Subcutaneous adipose tissue (tissue), 4 donors: ENCODE measurements around the gene ITCH. TPM values are rescaled to one million over a fixed set of nuclear protein-coding genes. Genes with fewer than 3 reads are reported as not detected.

Source experiments
- CTCF ChIP-seq: fragments of 450-650 bp; IDR thresholded peaks from one replicate; pipeline ENCODE4 v1.5.1; 2016; ENCODE audit warnings: low read depth, mild to moderate bottlenecking, control low read depth, antibody characterized with exemption, moderate library complexity
- total RNA-seq, 4 donors: library from RNA; depleted of rRNA; stranded (reverse); fragments of >200 nt; gene quantifications; one replicate each; pipeline ENCODE4 v1.1.0, GENCODE V29; 2016

The ITCH gene
- total RNA-seq, 4 donors from 2014 or later, result 59.0 to 178 (median 74.2) TPM

DNA sequence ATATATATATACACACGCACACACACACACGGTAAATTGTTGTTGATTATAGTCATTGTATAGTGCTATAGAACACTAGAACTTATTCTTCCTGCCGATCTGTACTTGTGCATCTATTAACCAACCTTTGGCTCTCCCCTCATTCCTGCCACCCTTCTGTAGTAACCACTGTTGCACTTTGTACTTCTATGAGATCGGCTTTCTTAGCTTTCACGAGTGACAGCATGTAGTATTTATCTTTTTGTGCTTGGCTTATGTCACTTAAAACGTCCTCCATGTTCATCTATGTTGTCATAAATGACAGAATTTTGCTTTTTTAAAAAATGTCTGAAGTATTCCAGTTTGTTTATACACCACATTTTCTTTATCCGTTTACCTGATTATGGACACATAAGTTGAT, 132.2 kb downstream of the ITCH start:
- no peak for TF ChIP-seq CTCF

GRCh38 chr20:34495916-34496315, 132.8 kb downstream of the ITCH start:
- no peak for TF ChIP-seq CTCF

DNA sequence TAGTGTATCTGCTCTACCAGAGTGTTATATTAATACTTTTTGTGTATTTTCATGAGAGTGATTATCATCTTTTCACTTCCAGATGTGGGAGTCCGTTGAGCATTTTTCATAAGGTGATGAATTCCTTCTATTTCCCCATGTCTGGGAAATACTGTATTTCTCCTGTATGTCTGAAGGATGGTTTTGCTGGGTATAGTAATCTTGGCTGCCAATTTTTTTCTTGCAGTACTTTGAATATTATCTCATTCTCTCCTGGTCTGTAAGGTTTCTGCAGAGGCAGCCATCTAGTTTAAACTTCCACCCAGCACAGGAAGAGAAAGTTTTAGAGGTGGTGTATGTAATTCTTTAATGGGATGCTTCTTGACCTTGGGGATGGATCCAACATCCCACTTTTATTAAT, 137.8 kb downstream of the ITCH start:
- TF ChIP-seq CTCF, result no peak

DNA sequence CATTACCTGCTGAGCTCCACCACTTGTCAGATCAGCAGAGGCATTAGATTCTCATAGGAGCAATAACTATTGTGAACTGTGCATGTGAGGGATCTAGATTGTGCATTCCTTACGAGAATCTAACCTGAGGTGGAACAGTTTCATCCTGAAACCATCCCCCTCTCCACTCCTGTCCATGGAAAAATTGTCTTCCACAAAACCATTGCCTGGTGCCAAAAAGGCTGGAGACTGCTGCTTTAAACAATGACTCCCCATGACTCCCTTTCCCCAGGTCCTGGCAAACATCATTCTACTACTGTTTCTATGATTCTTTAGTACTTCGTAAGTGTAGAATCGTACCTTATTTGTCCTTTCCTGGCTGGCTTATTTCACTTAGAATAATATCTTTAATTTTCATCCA, 143.4 kb downstream of the ITCH start:
- no peak for TF ChIP-seq CTCF

DNA sequence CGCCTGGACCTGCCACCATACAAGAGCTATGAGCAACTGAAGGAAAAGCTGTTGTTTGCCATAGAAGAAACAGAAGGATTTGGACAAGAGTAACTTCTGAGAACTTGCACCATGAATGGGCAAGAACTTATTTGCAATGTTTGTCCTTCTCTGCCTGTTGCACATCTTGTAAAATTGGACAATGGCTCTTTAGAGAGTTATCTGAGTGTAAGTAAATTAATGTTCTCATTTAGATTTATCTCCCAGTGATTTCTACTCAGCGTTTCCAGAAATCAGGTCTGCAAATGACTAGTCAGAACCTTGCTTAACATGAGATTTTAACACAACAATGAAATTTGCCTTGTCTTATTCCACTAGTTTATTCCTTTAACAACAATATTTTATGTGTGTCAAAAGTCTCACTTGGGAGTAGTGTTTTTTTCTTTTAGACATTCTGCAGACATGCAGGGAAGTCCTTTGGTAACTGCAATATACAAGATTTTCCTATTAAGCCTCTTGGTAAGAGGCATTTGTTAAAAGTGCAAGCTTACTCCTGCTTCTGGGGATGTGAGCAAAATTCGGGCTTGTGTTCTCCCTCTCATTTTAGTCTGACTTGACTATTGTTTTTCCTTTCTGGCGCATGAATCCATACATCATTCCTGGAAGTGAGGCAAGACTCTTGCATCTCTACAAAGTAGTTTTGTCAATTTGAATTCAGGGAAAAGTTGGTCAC, 144.8 kb downstream of the ITCH start:
- no peak for TF ChIP-seq CTCF

GRCh38 chr20:34510575-34510974, 147.5 kb downstream of the ITCH start:
- TF ChIP-seq CTCF, result no peak

DNA sequence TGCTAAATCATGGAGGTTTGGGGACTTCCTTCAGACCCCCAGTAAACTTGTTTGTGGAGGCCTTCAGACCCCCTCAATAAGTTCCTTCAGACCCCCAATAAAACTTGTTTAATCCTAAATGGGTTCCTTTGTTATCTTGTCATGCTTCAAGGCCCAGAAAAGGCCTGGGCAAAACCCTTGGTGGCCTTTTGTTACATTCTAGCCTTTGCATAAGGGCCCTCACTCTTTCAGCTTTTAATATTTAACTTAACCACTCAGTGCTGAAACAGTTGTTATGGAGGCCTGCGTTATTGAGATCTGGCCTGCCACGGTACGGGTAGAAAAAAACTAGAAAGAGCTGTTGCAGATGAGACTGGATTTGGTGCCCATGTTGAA, 148.8 kb downstream of the ITCH start:
- no peak for TF ChIP-seq CTCF
